Measurements from ENCODE around the gene IRF7. TPM values are rescaled to one million over a fixed set of nuclear protein-coding genes. Genes with fewer than 3 reads are reported as not detected.

The IRF7 gene
- total RNA-seq, 2 donors from 2014 or later = 33.8 to 45.4 TPM

GRCh38 chr11:590997-591396 lies 24.8 kb downstream of the IRF7 start:
- H3K36me3 ChIP-seq = peaks cover 82% of the 10 kb centered on the region
- TF ChIP-seq, protein P1, sequence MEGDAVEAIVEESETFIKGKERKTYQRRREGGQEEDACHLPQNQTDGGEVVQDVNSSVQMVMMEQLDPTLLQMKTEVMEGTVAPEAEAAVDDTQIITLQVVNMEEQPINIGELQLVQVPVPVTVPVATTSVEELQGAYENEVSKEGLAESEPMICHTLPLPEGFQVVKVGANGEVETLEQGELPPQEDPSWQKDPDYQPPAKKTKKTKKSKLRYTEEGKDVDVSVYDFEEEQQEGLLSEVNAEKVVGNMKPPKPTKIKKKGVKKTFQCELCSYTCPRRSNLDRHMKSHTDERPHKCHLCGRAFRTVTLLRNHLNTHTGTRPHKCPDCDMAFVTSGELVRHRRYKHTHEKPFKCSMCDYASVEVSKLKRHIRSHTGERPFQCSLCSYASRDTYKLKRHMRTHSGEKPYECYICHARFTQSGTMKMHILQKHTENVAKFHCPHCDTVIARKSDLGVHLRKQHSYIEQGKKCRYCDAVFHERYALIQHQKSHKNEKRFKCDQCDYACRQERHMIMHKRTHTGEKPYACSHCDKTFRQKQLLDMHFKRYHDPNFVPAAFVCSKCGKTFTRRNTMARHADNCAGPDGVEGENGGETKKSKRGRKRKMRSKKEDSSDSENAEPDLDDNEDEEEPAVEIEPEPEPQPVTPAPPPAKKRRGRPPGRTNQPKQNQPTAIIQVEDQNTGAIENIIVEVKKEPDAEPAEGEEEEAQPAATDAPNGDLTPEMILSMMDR (IDR thresholded peaks at IDR 0.05) = no peak
- H3K9me3 ChIP-seq = no peaks in the 10 kb centered on the region
- H3K4me1 ChIP-seq (ENCODE audit: control insufficient read depth in 1 of 2, low read depth in 2 of 2) = no peaks in the 10 kb centered on the region
- DNase-seq (ENCODE audit: low spot score) = no peak
- no peaks in the 10 kb centered on the region for H3K27me3 ChIP-seq (replicated peaks; ENCODE audit: insufficient read depth)
- no peak overlapping the region for H3K27ac ChIP-seq
- ATAC-seq (ENCODE audit: insufficient number of reproducible peaks, low FRiP score, low read depth) = no peak
- no peak overlapping the region for H3K4me3 ChIP-seq

GRCh38 chr11:589798-590197 lies 26.0 kb downstream of the IRF7 start:
- Histone ChIP-seq H3K27ac (no peak overlapping the region), H3K36me3 (peaks cover 80% of the 10 kb centered on the region), H3K27me3 (replicated peaks; ENCODE audit: insufficient read depth) (no peaks in the 10 kb centered on the region), H3K9me3 (no peaks in the 10 kb centered on the region), H3K4me3 (no peak overlapping the region), H3K4me1 (ENCODE audit: control insufficient read depth in 1 of 2, low read depth in 2 of 2) (no peaks in the 10 kb centered on the region)
- ATAC-seq (ENCODE audit: insufficient number of reproducible peaks, low FRiP score, low read depth) (no peak), DNase-seq (ENCODE audit: low spot score) (no peak)
- TF ChIP-seq, protein P1 (IDR thresholded peaks at IDR 0.05) = no peak

DNA sequence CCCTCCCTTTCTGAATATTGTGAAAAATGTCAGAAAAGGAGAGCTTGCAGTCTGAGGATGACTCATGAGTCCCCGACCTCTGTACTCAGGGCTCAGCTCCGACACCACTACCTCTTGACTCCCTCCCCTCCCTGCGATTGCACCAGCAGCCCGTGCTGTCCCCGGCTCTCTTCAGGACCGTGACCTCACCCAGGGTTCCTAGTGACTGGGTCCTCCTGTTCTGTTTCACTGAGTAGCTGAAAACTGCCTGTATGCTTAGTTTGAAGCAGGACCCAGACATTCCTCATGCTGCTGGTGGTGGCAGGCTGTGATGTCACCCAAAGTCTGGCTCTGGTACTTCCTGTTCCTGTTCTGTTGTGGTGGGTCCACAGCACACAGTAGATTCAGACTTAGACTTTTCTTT lies 27.8 kb downstream of the IRF7 start:
- no peak for ATAC-seq (ENCODE audit: insufficient number of reproducible peaks, low FRiP score, low read depth)

GRCh38 chr11:587546-587945 lies 28.2 kb downstream of the IRF7 start:
- Histone ChIP-seq H3K9me3 (no peaks in the 10 kb centered on the region), H3K27ac (no peak overlapping the region), H3K36me3 (peaks cover 76% of the 10 kb centered on the region), H3K4me1 (ENCODE audit: control insufficient read depth in 1 of 2, low read depth in 2 of 2) (no peaks in the 10 kb centered on the region), H3K4me3 (no peak overlapping the region), H3K27me3 (replicated peaks; ENCODE audit: insufficient read depth) (no peaks in the 10 kb centered on the region)
- no peak for DNase-seq (ENCODE audit: low spot score)
- no peak for ATAC-seq (ENCODE audit: insufficient number of reproducible peaks, low FRiP score, low read depth)
- TF ChIP-seq, protein P1 (IDR thresholded peaks at IDR 0.05) = no peak

More for the DNA sequence above, 27.8 kb downstream of the IRF7 start:
- Histone ChIP-seq H3K36me3 (peaks cover 77% of the 10 kb centered on the region), H3K27ac (peak overlapping the region in 1 of 2 donors; percentile 49), H3K4me1 (ENCODE audit: control insufficient read depth in 1 of 2, low read depth in 2 of 2) (no peaks in the 10 kb centered on the region), H3K27me3 (replicated peaks; ENCODE audit: insufficient read depth) (no peaks in the 10 kb centered on the region), H3K4me3 (no peak overlapping the region), H3K9me3 (no peaks in the 10 kb centered on the region)
- TF ChIP-seq, protein P1 (IDR thresholded peaks at IDR 0.05) = no peak
- no peak for DNase-seq (ENCODE audit: low spot score)

DNA sequence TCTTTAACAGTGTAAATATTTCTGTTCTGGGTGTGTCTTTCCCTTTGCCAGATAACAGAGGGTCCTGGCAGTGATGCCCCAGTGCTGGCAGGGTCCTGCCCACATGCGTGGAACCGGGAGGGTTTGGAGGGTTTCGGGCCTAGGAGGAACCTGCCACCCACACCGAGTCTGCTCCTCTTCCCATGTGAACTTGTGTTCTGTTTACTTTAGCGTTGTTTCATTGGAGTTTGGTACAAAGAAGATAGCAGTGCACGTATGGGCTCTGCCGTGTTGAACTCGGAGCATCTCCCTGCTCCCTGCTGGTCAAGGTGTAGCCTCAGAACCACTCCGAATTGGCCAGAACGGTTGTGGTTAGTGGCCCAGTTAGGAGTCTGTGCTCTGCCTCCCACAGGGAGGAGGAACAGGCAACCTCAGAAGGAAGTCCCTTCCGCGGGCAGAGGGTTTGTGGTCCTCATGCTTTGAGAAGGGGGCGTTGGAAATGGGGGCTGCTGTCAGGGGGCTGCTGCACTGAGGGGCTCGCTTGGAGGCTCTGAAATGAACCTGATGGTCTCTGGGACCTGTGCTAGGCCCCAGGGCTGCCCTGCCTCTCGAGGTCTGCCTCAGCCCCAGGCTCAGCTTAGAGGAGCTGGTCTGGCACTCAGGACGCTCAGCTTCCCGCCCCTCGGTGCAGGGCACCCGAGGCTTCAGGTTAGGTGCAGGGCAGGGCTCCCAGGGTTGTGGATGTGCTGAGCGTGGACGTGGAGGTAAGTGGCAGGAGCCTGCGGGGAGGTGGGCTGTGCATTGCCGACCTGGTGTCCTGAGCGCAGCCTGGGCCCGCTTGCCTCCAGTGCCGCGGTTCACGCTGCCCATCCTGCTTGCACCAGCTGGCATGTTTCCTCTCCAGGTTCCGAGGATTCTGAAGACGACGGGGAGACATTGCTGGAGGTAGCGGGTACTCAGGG lies 29.1 kb downstream of the IRF7 start:
- ATAC-seq (ENCODE audit: insufficient number of reproducible peaks, low FRiP score, low read depth) (no peak), DNase-seq (ENCODE audit: low spot score) (no peak)
- Histone ChIP-seq H3K4me3 (no peak overlapping the region), H3K36me3 (peaks cover 78% of the 10 kb centered on the region), H3K27ac (no peak overlapping the region), H3K4me1 (ENCODE audit: control insufficient read depth in 1 of 2, low read depth in 2 of 2) (no peaks in the 10 kb centered on the region), H3K9me3 (no peaks in the 10 kb centered on the region), H3K27me3 (replicated peaks; ENCODE audit: insufficient read depth) (no peaks in the 10 kb centered on the region)
- TF ChIP-seq, protein P1 (IDR thresholded peaks at IDR 0.05) = no peak

Data from thoracic aorta (tissue), 2 donors.